Non-pigmented ciliary epithelial cell (primary cell): ENCODE data around the gene ABHD11.
"Not testable (repeated sequence)": the region's sequence is repeated elsewhere in the genome, so short reads cannot be mapped to it uniquely, and the experiment has no call there.

Source experiments
- DNase-seq: peaks from one replicate; pipeline ENCODE4 v3.0.0-alpha.2; 2010; ENCODE audit warnings: low read depth

Gene ABHD11

GRCh38 chr7:73718905-73719805, 19.4 kb downstream of the ABHD11 start, which contains the start of gene STX1A:
Gene STX1A, minus strand, starts transcription at chr7:73719669. Its CDS starts 38 bp downstream, at chr7:73719631.
- no peak for DNase-seq

- DNase-seq: no peak
Observed at GRCh38 chr7:73718438-73718881, 20.1 kb downstream of the ABHD11 start.

- peak; percentile 78 for DNase-seq
Observed at GRCh38 chr7:73717991-73718405, 20.6 kb downstream of the ABHD11 start.

GRCh38 chr7:73717025-73717807, 21.4 kb downstream of the ABHD11 start:
- no peak for DNase-seq

- DNase-seq: no peak
Observed at GRCh38 chr7:73716318-73716890, 22.2 kb downstream of the ABHD11 start.

GRCh38 chr7:73715648-73716317, 22.8 kb downstream of the ABHD11 start:
- peak; percentile 89 for DNase-seq

- DNase-seq: not testable (repeated sequence)
Observed at GRCh38 chr7:73713319-73713718, 25.3 kb downstream of the ABHD11 start.

- no peak for DNase-seq
Observed at GRCh38 chr7:73712773-73713172, 25.8 kb downstream of the ABHD11 start.

- DNase-seq: no peak
Observed at GRCh38 chr7:73708961-73709549, 29.5 kb downstream of the ABHD11 start.

- no peak for DNase-seq
Observed at GRCh38 chr7:73707045-73707631, 31.5 kb downstream of the ABHD11 start.

- no peak for DNase-seq
Observed at GRCh38 chr7:73706126-73707044, 32.2 kb downstream of the ABHD11 start.

GRCh38 chr7:73705551-73705920, 33.1 kb downstream of the ABHD11 start:
- no peak for DNase-seq

- DNase-seq: no peak
Observed at GRCh38 chr7:73704640-73705550, 33.7 kb downstream of the ABHD11 start.

GRCh38 chr7:73703757-73704639, 34.6 kb downstream of the ABHD11 start:
- no peak for DNase-seq

GRCh38 chr7:73703225-73703624, 35.4 kb downstream of the ABHD11 start:
- no peak for DNase-seq

- DNase-seq: no peak
Observed at GRCh38 chr7:73702665-73703064, 35.9 kb downstream of the ABHD11 start.

- no peak for DNase-seq
Observed at GRCh38 chr7:73702226-73702625, 36.4 kb downstream of the ABHD11 start.
